Measurements from ENCODE around the gene TBCD.

Gene TBCD

GRCh38 chr17:82801377-82801970, 49.6 kb downstream of the TBCD start:
- Mint-ChIP-seq H3K4me1 (ENCODE audit: low read depth) (no peaks in the 10 kb centered on the region), H3K9me3 (no peaks in the 10 kb centered on the region), H3K36me3 (ENCODE audit: low read depth) (peaks cover 14% of the 10 kb centered on the region), H3K27ac (no peak overlapping the region), H3K27me3 (ENCODE audit: low read depth) (no peaks in the 10 kb centered on the region), H3K4me3 (no peak overlapping the region)
- no peak for DNase-seq (ENCODE audit: low spot score)

GRCh38 chr17:82802075-82802780, 50.4 kb downstream of the TBCD start:
- no peak for DNase-seq (ENCODE audit: low spot score)
- H3K4me3 Mint-ChIP-seq, result no peak overlapping the region
- H3K36me3 Mint-ChIP-seq (ENCODE audit: low read depth), result peaks cover 14% of the 10 kb centered on the region
- H3K4me1 Mint-ChIP-seq (ENCODE audit: low read depth), result no peaks in the 10 kb centered on the region
- no peaks in the 10 kb centered on the region for H3K9me3 Mint-ChIP-seq
- H3K27ac Mint-ChIP-seq, result no peak overlapping the region
- H3K27me3 Mint-ChIP-seq (ENCODE audit: low read depth), result no peaks in the 10 kb centered on the region

- no peaks in the 10 kb centered on the region for H3K9me3 Mint-ChIP-seq
- DNase-seq (ENCODE audit: low spot score), result no peak
- H3K4me3 Mint-ChIP-seq, result no peak overlapping the region
- no peak overlapping the region for H3K27ac Mint-ChIP-seq
- H3K4me1 Mint-ChIP-seq (ENCODE audit: low read depth), result no peaks in the 10 kb centered on the region
- peaks cover 14% of the 10 kb centered on the region for H3K36me3 Mint-ChIP-seq (ENCODE audit: low read depth)
- H3K27me3 Mint-ChIP-seq (ENCODE audit: low read depth), result no peaks in the 10 kb centered on the region
Observed at GRCh38 chr17:82803185-82803584, 51.3 kb downstream of the TBCD start.

- Mint-ChIP-seq H3K27ac (no peak overlapping the region), H3K27me3 (ENCODE audit: low read depth) (no peaks in the 10 kb centered on the region), H3K4me3 (no peak overlapping the region), H3K4me1 (ENCODE audit: low read depth) (no peaks in the 10 kb centered on the region), H3K36me3 (ENCODE audit: low read depth) (peaks cover 14% of the 10 kb centered on the region), H3K9me3 (no peaks in the 10 kb centered on the region)
- DNase-seq (ENCODE audit: low spot score), result no peak
Observed at GRCh38 chr17:82803606-82804005, 51.7 kb downstream of the TBCD start.

GRCh38 chr17:82804442-82805191, 52.8 kb downstream of the TBCD start:
- Mint-ChIP-seq H3K27me3 (ENCODE audit: low read depth) (no peaks in the 10 kb centered on the region), H3K4me3 (no peak overlapping the region), H3K27ac (no peak overlapping the region), H3K4me1 (ENCODE audit: low read depth) (no peaks in the 10 kb centered on the region), H3K36me3 (ENCODE audit: low read depth) (peaks cover 14% of the 10 kb centered on the region), H3K9me3 (no peaks in the 10 kb centered on the region)
- no peak for DNase-seq (ENCODE audit: low spot score)

- Mint-ChIP-seq H3K4me1 (ENCODE audit: low read depth) (no peaks in the 10 kb centered on the region), H3K36me3 (ENCODE audit: low read depth) (peaks cover 9% of the 10 kb centered on the region), H3K27ac (no peak overlapping the region), H3K27me3 (ENCODE audit: low read depth) (no peaks in the 10 kb centered on the region), H3K4me3 (no peak overlapping the region), H3K9me3 (no peaks in the 10 kb centered on the region)
- no peak for DNase-seq (ENCODE audit: low spot score)
Observed at GRCh38 chr17:82805254-82805653, 53.4 kb downstream of the TBCD start.

- Mint-ChIP-seq H3K9me3 (no peaks in the 10 kb centered on the region), H3K27ac (no peak overlapping the region), H3K4me3 (no peak overlapping the region), H3K27me3 (ENCODE audit: low read depth) (no peaks in the 10 kb centered on the region), H3K36me3 (ENCODE audit: low read depth) (peaks cover 5% of the 10 kb centered on the region), H3K4me1 (ENCODE audit: low read depth) (no peaks in the 10 kb centered on the region)
- DNase-seq (ENCODE audit: low spot score), result no peak
Observed at GRCh38 chr17:82805823-82806222, 54.0 kb downstream of the TBCD start.

- no peak overlapping the region for H3K27ac Mint-ChIP-seq
- H3K27me3 Mint-ChIP-seq (ENCODE audit: low read depth), result no peaks in the 10 kb centered on the region
- H3K4me1 Mint-ChIP-seq (ENCODE audit: low read depth), result no peaks in the 10 kb centered on the region
- H3K36me3 Mint-ChIP-seq (ENCODE audit: low read depth), result no peaks in the 10 kb centered on the region
- H3K4me3 Mint-ChIP-seq, result no peak overlapping the region
- no peaks in the 10 kb centered on the region for H3K9me3 Mint-ChIP-seq
- DNase-seq (ENCODE audit: low spot score), result no peak
Observed at GRCh38 chr17:82806645-82807044, 54.8 kb downstream of the TBCD start.

- H3K9me3 Mint-ChIP-seq, result no peaks in the 10 kb centered on the region
- no peak overlapping the region for H3K4me3 Mint-ChIP-seq
- no peaks in the 10 kb centered on the region for H3K4me1 Mint-ChIP-seq (ENCODE audit: low read depth)
- no peaks in the 10 kb centered on the region for H3K27me3 Mint-ChIP-seq (ENCODE audit: low read depth)
- no peak for DNase-seq (ENCODE audit: low spot score)
- H3K27ac Mint-ChIP-seq, result no peak overlapping the region
- H3K36me3 Mint-ChIP-seq (ENCODE audit: low read depth), result no peaks in the 10 kb centered on the region
Observed at GRCh38 chr17:82807101-82807500, 55.2 kb downstream of the TBCD start.

- Mint-ChIP-seq H3K36me3 (ENCODE audit: low read depth) (no peaks in the 10 kb centered on the region), H3K4me3 (no peak overlapping the region), H3K9me3 (no peaks in the 10 kb centered on the region), H3K27ac (no peak overlapping the region), H3K4me1 (ENCODE audit: low read depth) (no peaks in the 10 kb centered on the region), H3K27me3 (ENCODE audit: low read depth) (no peaks in the 10 kb centered on the region)
- DNase-seq (ENCODE audit: low spot score), result no peak
Observed at GRCh38 chr17:82807562-82807961, 55.7 kb downstream of the TBCD start.

GRCh38 chr17:82808006-82808405, 56.1 kb downstream of the TBCD start:
- no peaks in the 10 kb centered on the region for H3K4me1 Mint-ChIP-seq (ENCODE audit: low read depth)
- H3K9me3 Mint-ChIP-seq, result no peaks in the 10 kb centered on the region
- no peak overlapping the region for H3K27ac Mint-ChIP-seq
- H3K36me3 Mint-ChIP-seq (ENCODE audit: low read depth), result peaks cover under 1% of the 10 kb centered on the region
- no peaks in the 10 kb centered on the region for H3K27me3 Mint-ChIP-seq (ENCODE audit: low read depth)
- no peak for DNase-seq (ENCODE audit: low spot score)
- H3K4me3 Mint-ChIP-seq, result no peak overlapping the region

- Mint-ChIP-seq H3K27ac (no peak overlapping the region), H3K4me3 (no peak overlapping the region), H3K36me3 (ENCODE audit: low read depth) (peaks cover 5% of the 10 kb centered on the region), H3K9me3 (no peaks in the 10 kb centered on the region), H3K27me3 (ENCODE audit: low read depth) (no peaks in the 10 kb centered on the region), H3K4me1 (ENCODE audit: low read depth) (no peaks in the 10 kb centered on the region)
- DNase-seq (ENCODE audit: low spot score), result no peak
Observed at GRCh38 chr17:82808921-82809905, 57.3 kb downstream of the TBCD start.

- Mint-ChIP-seq H3K27ac (no peak overlapping the region), H3K9me3 (no peaks in the 10 kb centered on the region), H3K4me3 (no peak overlapping the region), H3K36me3 (ENCODE audit: low read depth) (peaks cover 14% of the 10 kb centered on the region), H3K4me1 (ENCODE audit: low read depth) (peaks cover 3% of the 10 kb centered on the region), H3K27me3 (ENCODE audit: low read depth) (no peaks in the 10 kb centered on the region)
- no peak for DNase-seq (ENCODE audit: low spot score)
Observed at GRCh38 chr17:82810644-82811430, 59.0 kb downstream of the TBCD start.
